Measurements from ENCODE around the gene GFOD2. TPM values are rescaled to one million over a fixed set of nuclear protein-coding genes. Genes with fewer than 3 reads are reported as not detected.
A peak's percentile ranks its signal among the peaks of the same experiment; 100 is the strongest.

The GFOD2 gene
- total and polyA plus RNA-seq, 2 of the 13 experiments (the other 11 are each of a cell fraction or from before 2014, with no cell fraction given), result 11.1 to 17.2 TPM

- TF ChIP-seq TFE3 (CRISPR knock-in tag; IDR thresholded peaks at IDR 0.05), result no peak
- no peak for TF ChIP-seq ZNF460 (CRISPR knock-in tag; IDR thresholded peaks at IDR 0.05; ENCODE audit: borderline replicate concordance)
- no peak for TF ChIP-seq JUN (CRISPR knock-in tag; IDR thresholded peaks at IDR 0.05)
- TF ChIP-seq TEAD2 (CRISPR knock-in tag; IDR thresholded peaks at IDR 0.05), result no peak
- TF ChIP-seq ZFX (CRISPR knock-in tag; IDR thresholded peaks at IDR 0.05; ENCODE audit: low read depth), result peak; percentile 96
- TF ChIP-seq ZNF512 (CRISPR knock-in tag; IDR thresholded peaks at IDR 0.05), result no peak
- no peak for TF ChIP-seq HOMEZ (CRISPR knock-in tag; IDR thresholded peaks at IDR 0.05; ENCODE audit: low read depth)
- TF ChIP-seq ZNF776 (CRISPR knock-in tag; IDR thresholded peaks at IDR 0.05), result peak; percentile 94
- TF ChIP-seq ZNF816 (CRISPR knock-in tag; IDR thresholded peaks at IDR 0.05; ENCODE audit: borderline replicate concordance), result peak; percentile 90; the same call in 1 of the 2 replicates
- TF ChIP-seq ZNF800 (CRISPR knock-in tag; IDR thresholded peaks at IDR 0.05), result 0 out of 2 replicates have a peak, but pooled peaks have one; percentile 76
- TF ChIP-seq ZNF746 (CRISPR knock-in tag; IDR thresholded peaks at IDR 0.05), result no peak
- TF ChIP-seq BRD4 (CRISPR knock-in tag; IDR thresholded peaks at IDR 0.05), result peak; percentile 22; the same call in 1 of the 2 replicates
- peak; percentile 87 for TF ChIP-seq MYC (CRISPR knock-in tag; IDR thresholded peaks at IDR 0.05; ENCODE audit: borderline replicate concordance)
- no peak for TF ChIP-seq IKZF1 (IDR thresholded peaks at IDR 0.05)
- no peak for TF ChIP-seq ZKSCAN1 (IDR thresholded peaks at IDR 0.05; ENCODE audit: low read length)
- TF ChIP-seq ZNF484 (CRISPR knock-in tag; IDR thresholded peaks at IDR 0.05; ENCODE audit: borderline replicate concordance, low read depth), result no peak
- no peak for TF ChIP-seq ZNF383 (CRISPR knock-in tag; IDR thresholded peaks at IDR 0.05; ENCODE audit: borderline replicate concordance)
- TF ChIP-seq HDAC2 (CRISPR knock-in tag; IDR thresholded peaks at IDR 0.05), result peak; percentile 41
- TF ChIP-seq PREB (CRISPR knock-in tag; IDR thresholded peaks at IDR 0.05), result 0 out of 2 replicates have a peak, but pooled peaks have one; percentile 37
- 0 out of 2 replicates have a peak, but pooled peaks have one; percentile 29 for TF ChIP-seq ZNF572 (CRISPR knock-in tag; IDR thresholded peaks at IDR 0.05)
Measured at GRCh38 chr16:67719048-67719777, at the start of gene GFOD2 (continued).
